ENCODE data around the gene GDF11.

DNA sequence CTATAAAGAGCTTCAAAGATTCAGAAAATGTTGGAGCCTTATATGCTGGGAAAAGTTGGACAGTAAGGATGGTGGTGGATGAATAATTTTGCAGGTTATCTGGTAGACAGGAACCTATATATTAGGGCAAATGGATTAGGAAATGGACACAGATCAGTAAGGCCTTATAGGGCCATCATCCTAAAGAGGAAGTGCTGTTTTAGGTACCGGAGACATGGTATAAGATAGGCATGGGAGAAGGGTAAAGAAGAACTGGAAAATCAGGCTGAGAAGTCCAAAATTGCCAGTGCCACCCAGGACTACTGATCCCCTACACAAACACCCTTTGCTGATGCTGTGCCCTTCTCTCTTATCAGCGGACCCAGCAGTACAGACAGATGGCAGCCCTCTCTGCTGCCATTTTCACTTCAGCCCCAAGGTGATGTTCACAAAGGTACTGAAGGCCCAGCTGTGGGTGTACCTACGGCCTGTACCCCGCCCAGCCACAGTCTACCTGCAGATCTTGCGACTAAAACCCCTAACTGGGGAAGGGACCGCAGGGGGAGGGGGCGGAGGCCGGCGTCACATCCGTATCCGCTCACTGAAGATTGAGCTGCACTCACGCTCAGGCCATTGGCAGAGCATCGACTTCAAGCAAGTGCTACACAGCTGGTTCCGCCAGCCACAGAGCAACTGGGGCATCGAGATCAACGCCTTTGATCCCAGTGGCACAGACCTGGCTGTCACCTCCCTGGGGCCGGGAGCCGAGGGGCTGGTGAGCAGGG lies 5.5 kb downstream of the GDF11 start:
- TF ChIP-seq, protein P1, sequence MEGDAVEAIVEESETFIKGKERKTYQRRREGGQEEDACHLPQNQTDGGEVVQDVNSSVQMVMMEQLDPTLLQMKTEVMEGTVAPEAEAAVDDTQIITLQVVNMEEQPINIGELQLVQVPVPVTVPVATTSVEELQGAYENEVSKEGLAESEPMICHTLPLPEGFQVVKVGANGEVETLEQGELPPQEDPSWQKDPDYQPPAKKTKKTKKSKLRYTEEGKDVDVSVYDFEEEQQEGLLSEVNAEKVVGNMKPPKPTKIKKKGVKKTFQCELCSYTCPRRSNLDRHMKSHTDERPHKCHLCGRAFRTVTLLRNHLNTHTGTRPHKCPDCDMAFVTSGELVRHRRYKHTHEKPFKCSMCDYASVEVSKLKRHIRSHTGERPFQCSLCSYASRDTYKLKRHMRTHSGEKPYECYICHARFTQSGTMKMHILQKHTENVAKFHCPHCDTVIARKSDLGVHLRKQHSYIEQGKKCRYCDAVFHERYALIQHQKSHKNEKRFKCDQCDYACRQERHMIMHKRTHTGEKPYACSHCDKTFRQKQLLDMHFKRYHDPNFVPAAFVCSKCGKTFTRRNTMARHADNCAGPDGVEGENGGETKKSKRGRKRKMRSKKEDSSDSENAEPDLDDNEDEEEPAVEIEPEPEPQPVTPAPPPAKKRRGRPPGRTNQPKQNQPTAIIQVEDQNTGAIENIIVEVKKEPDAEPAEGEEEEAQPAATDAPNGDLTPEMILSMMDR (IDR thresholded peaks at IDR 0.05): no peak
- no peak for TF ChIP-seq POLR2A (IDR thresholded peaks at IDR 0.05)

Measured in uterus (tissue), 2 donors.